Endothelial cell of umbilical vein (primary cell): ENCODE results near the gene FCN2.

Experiments
- EZH2 ChIP-seq: IDR thresholded peaks from 2 replicates; pipeline ENCODE4 v1.6.1; 2012; ENCODE audit warnings: borderline replicate concordance, low read depth, mild to moderate bottlenecking, moderate library complexity, low read length, inconsistent platforms; ENCODE audit not compliant: severe bottlenecking
- TF ChIP-seq, protein P1 (sequence below), 2 donors: IDR thresholded peaks; 1 replicate in 1 of 2; 2 replicates in 1 of 2; pipeline ENCODE4 v1.5.1; 2011; ENCODE audit warnings: low read length in 2 of 2, mild to moderate bottlenecking in 2 of 2, moderate library complexity in 2 of 2, control low read depth in 1 of 2, inconsistent platforms in 1 of 2, low read depth in 1 of 2; ENCODE audit not compliant: insufficient read depth in 1 of 2; ENCODE audit errors: extremely low read depth in 1 of 2

DNA sequence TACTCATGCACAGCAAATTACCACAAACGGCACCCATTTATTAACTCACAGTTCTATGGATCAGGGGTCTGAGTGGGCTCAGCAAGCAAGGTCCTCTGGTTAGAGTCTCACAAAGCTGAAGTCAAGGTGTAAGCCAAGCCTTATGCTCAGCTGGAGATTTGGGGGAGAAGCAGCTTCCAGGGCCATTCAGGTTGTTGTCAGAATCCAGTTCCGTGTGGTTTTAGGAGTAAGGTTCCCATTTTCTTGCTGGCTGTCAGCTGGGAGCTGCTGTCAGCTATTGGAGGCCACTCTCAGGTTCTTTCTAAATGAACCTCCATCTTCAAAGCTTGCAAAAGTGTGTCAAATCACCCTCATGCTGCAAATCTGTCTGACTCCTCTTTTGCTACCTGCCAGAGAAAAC, 17.7 kb downstream of the FCN2 start:
- TF ChIP-seq, protein P1, sequence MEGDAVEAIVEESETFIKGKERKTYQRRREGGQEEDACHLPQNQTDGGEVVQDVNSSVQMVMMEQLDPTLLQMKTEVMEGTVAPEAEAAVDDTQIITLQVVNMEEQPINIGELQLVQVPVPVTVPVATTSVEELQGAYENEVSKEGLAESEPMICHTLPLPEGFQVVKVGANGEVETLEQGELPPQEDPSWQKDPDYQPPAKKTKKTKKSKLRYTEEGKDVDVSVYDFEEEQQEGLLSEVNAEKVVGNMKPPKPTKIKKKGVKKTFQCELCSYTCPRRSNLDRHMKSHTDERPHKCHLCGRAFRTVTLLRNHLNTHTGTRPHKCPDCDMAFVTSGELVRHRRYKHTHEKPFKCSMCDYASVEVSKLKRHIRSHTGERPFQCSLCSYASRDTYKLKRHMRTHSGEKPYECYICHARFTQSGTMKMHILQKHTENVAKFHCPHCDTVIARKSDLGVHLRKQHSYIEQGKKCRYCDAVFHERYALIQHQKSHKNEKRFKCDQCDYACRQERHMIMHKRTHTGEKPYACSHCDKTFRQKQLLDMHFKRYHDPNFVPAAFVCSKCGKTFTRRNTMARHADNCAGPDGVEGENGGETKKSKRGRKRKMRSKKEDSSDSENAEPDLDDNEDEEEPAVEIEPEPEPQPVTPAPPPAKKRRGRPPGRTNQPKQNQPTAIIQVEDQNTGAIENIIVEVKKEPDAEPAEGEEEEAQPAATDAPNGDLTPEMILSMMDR (IDR thresholded peaks at IDR 0.05; ENCODE audit: extremely low read depth in 1 of 2, insufficient read depth in 1 of 2, low read depth in 1 of 2, low read length in 2 of 2): no peak
- TF ChIP-seq EZH2: no peak
